ENCODE data around the gene CDK14. TPM values are rescaled to one million over a fixed set of nuclear protein-coding genes. Genes with fewer than 3 reads are reported as not detected.
A peak's percentile ranks its signal among the peaks of the same experiment; 100 is the strongest.
"Not testable (repeated sequence)": the region's sequence is repeated elsewhere in the genome, so short reads cannot be mapped to it uniquely, and the experiment has no call there.

CDK14 gene
- total and polyA plus RNA-seq, 5 experiments from 2014 or later = 0.15 to 3.6 (median 2.8) TPM; not detected in 2

- H3K27ac Mint-ChIP-seq = no peak overlapping the region
- no peak overlapping the region for H3K4me3 Mint-ChIP-seq
- no peaks in the 10 kb centered on the region for H3K36me3 Mint-ChIP-seq
- no peaks in the 10 kb centered on the region for H3K27me3 Mint-ChIP-seq
- no peak for ATAC-seq
- POLR2A ChIA-PET = no interaction called here
- DNase-seq = no peak
- H3K4me1 Mint-ChIP-seq = peaks cover 0 to 33% (median 0%) of the 10 kb centered on the region in 4 donors
- peaks cover 0 to 3% (median 0%) of the 10 kb centered on the region in 9 donors for H3K9me3 Mint-ChIP-seq
Observed at GRCh38 chr7:90720984-90721760, 125.1 kb downstream of the CDK14 start.

GRCh38 chr7:90721869-90722431, 125.8 kb downstream of the CDK14 start:
- no peak for ATAC-seq
- H3K27me3 Mint-ChIP-seq = no peaks in the 10 kb centered on the region
- H3K4me3 Mint-ChIP-seq = no peak overlapping the region
- no peak overlapping the region for H3K27ac Mint-ChIP-seq
- H3K9me3 Mint-ChIP-seq = peaks cover 0 to 3% (median 0%) of the 10 kb centered on the region in 9 donors
- peaks cover 0 to 34% (median 0%) of the 10 kb centered on the region in 4 donors for H3K4me1 Mint-ChIP-seq
- DNase-seq = no peak
- POLR2A ChIA-PET = no interaction called here
- H3K36me3 Mint-ChIP-seq = no peaks in the 10 kb centered on the region

GRCh38 chr7:90723233-90723632, 127.1 kb downstream of the CDK14 start:
- Mint-ChIP-seq H3K36me3 (no peaks in the 10 kb centered on the region), H3K9me3 (peaks cover 0 to 3% (median 0%) of the 10 kb centered on the region in 9 donors), H3K4me1 (peaks cover 0 to 45% (median 0%) of the 10 kb centered on the region in 4 donors), H3K27ac (no peak overlapping the region), H3K27me3 (no peaks in the 10 kb centered on the region), H3K4me3 (no peak overlapping the region)
- DNase-seq = no peak
- POLR2A ChIA-PET = no interaction called here
- no peak for ATAC-seq

- Mint-ChIP-seq H3K36me3 (no peaks in the 10 kb centered on the region), H3K4me3 (no peak overlapping the region), H3K9me3 (peaks cover 0 to 3% (median 0%) of the 10 kb centered on the region in 9 donors), H3K4me1 (peaks cover 0 to 50% (median 0%) of the 10 kb centered on the region in 4 donors), H3K27me3 (no peaks in the 10 kb centered on the region), H3K27ac (no peak overlapping the region)
- DNase-seq = no peak
- ATAC-seq = no peak
- POLR2A ChIA-PET = no interaction called here
Observed at GRCh38 chr7:90723866-90724265, 127.7 kb downstream of the CDK14 start.

- Mint-ChIP-seq H3K9me3 (peaks cover 0 to 7% (median 1%) of the 10 kb centered on the region in 9 donors), H3K27ac (no peak overlapping the region), H3K4me1 (peaks cover 0 to 53% (median 0%) of the 10 kb centered on the region in 4 donors), H3K36me3 (no peaks in the 10 kb centered on the region), H3K27me3 (no peaks in the 10 kb centered on the region), H3K4me3 (no peak overlapping the region)
- DNase-seq (no peak), ATAC-seq (no peak)
- POLR2A ChIA-PET = no interaction called here
Observed at GRCh38 chr7:90726120-90726519, 130.0 kb downstream of the CDK14 start.

- ATAC-seq = no peak
- peaks cover 0 to 56% (median 0%) of the 10 kb centered on the region in 4 donors for H3K4me1 Mint-ChIP-seq
- H3K27ac Mint-ChIP-seq = no peak overlapping the region
- DNase-seq = no peak
- H3K27me3 Mint-ChIP-seq = no peaks in the 10 kb centered on the region
- H3K36me3 Mint-ChIP-seq = no peaks in the 10 kb centered on the region
- H3K4me3 Mint-ChIP-seq = no peak overlapping the region
- peaks cover 0 to 11% (median 5%) of the 10 kb centered on the region in 9 donors for H3K9me3 Mint-ChIP-seq
- POLR2A ChIA-PET = no interaction called here
Observed at GRCh38 chr7:90726623-90727022, 130.5 kb downstream of the CDK14 start.

- Mint-ChIP-seq H3K27ac (peak overlapping the region in 1 of 10 donors; percentile 51), H3K27me3 (no peaks in the 10 kb centered on the region), H3K4me3 (peak overlapping the region in 1 of 10 donors; percentile 37), H3K36me3 (no peaks in the 10 kb centered on the region), H3K9me3 (peaks cover 0 to 12% (median 7%) of the 10 kb centered on the region in 9 donors), H3K4me1 (peaks cover 0 to 56% (median 0%) of the 10 kb centered on the region in 4 donors)
- ATAC-seq (no peak), DNase-seq (no peak)
- POLR2A ChIA-PET = no interaction called here
Observed at GRCh38 chr7:90727412-90727811, 131.3 kb downstream of the CDK14 start.

GRCh38 chr7:90728568-90728967, 132.4 kb downstream of the CDK14 start:
- POLR2A ChIA-PET = no interaction called here
- H3K9me3 Mint-ChIP-seq = peaks cover 0 to 22% (median 13%) of the 10 kb centered on the region in 9 donors
- peaks cover 0 to 6% (median 0%) of the 10 kb centered on the region in 3 donors for H3K36me3 Mint-ChIP-seq
- H3K4me3 Mint-ChIP-seq = no peak overlapping the region
- peaks cover 0 to 53% (median 0%) of the 10 kb centered on the region in 4 donors for H3K4me1 Mint-ChIP-seq
- ATAC-seq (no peak), DNase-seq (no peak)
- H3K27me3 Mint-ChIP-seq = peaks cover 0 to 1% (median 0%) of the 10 kb centered on the region in 5 donors
- H3K27ac Mint-ChIP-seq = peak overlapping the region in 1 of 10 donors; percentile 28

- H3K4me3 Mint-ChIP-seq, H3K27me3 Mint-ChIP-seq, POLR2A ChIA-PET, ATAC-seq, H3K27ac Mint-ChIP-seq, DNase-seq: not testable (repeated sequence)
- H3K9me3 Mint-ChIP-seq = peaks cover 0 to 31% (median 21%) of the 10 kb centered on the region in 9 donors
- H3K4me1 Mint-ChIP-seq = peaks cover 0 to 21% (median 0%) of the 10 kb centered on the region in 4 donors
- H3K36me3 Mint-ChIP-seq = peaks cover 0 to 11% (median 0%) of the 10 kb centered on the region in 3 donors
Observed at GRCh38 chr7:90735611-90736280, 139.6 kb downstream of the CDK14 start.

- peaks cover 0 to 11% (median 0%) of the 10 kb centered on the region in 3 donors for H3K36me3 Mint-ChIP-seq
- H3K27ac Mint-ChIP-seq = no peak overlapping the region
- H3K9me3 Mint-ChIP-seq = peaks cover 0 to 27% (median 16%) of the 10 kb centered on the region in 9 donors
- ATAC-seq (no peak), DNase-seq (no peak)
- peaks cover 0 to 26% (median 0%) of the 10 kb centered on the region in 4 donors for H3K4me1 Mint-ChIP-seq
- POLR2A ChIA-PET = no interaction called here
- H3K27me3 Mint-ChIP-seq = peaks cover 0 to 5% (median 0%) of the 10 kb centered on the region in 5 donors
- H3K4me3 Mint-ChIP-seq = no peak overlapping the region
Observed at GRCh38 chr7:90736316-90736715, 140.2 kb downstream of the CDK14 start.

- peak in 1 of 2 donors; percentile 28 for ATAC-seq
- peaks cover 0 to 11% (median 0%) of the 10 kb centered on the region in 3 donors for H3K36me3 Mint-ChIP-seq
- peaks cover 0 to 27% (median 11%) of the 10 kb centered on the region in 9 donors for H3K9me3 Mint-ChIP-seq
Observed at GRCh38 chr7:90736968-90737939, 141.1 kb downstream of the CDK14 start.

GRCh38 chr7:90738249-90738648, 142.1 kb downstream of the CDK14 start:
- H3K9me3 Mint-ChIP-seq = peaks cover 0 to 17% (median 7%) of the 10 kb centered on the region in 9 donors
- H3K4me3 Mint-ChIP-seq = no peak overlapping the region
- peaks cover 0 to 5% (median 0%) of the 10 kb centered on the region in 5 donors for H3K27me3 Mint-ChIP-seq
- no peak for DNase-seq
- POLR2A ChIA-PET = no interaction called here
- H3K27ac Mint-ChIP-seq = no peak overlapping the region
- no peak for ATAC-seq
- peaks cover 0 to 5% (median 0%) of the 10 kb centered on the region in 3 donors for H3K36me3 Mint-ChIP-seq
- H3K4me1 Mint-ChIP-seq = peaks cover 0 to 23% (median 0%) of the 10 kb centered on the region in 4 donors

More at GRCh38 chr7:90736968-90737939, 141.1 kb downstream of the CDK14 start:
- POLR2A ChIA-PET = no interaction called here
- Mint-ChIP-seq H3K4me3 (peak overlapping the region in 1 of 10 donors; percentile 33), H3K27ac (peak overlapping the region in 1 of 10 donors; percentile 85), H3K4me1 (peaks cover 0 to 25% (median 0%) of the 10 kb centered on the region in 4 donors), H3K27me3 (peaks cover 0 to 5% (median 0%) of the 10 kb centered on the region in 5 donors)
- peak in 1 of 10 donors; percentile 30 for DNase-seq

Data from naive thymus-derived CD8-positive, alpha-beta T cell (primary cell).